GM21515 (cell line): Measurements from ENCODE around the gene DENND4A.
A peak's percentile ranks its signal among the peaks of the same experiment; 100 is the strongest.

Experiments
- ATAC-seq: cut with Tn5 transposase; IDR thresholded peaks from one replicate; pipeline ENCODE4 v1.9.1; 2021; ENCODE audit not compliant: unreplicated experiment

The DENND4A gene

GRCh38 chr15:65792138-65792987 lies at the start of gene DENND4A:
DENND4A (minus strand) TSS chr15:65792293; CDS start chr15:65756450, 35,843 bp downstream.
- ATAC-seq, result peak; percentile 76

GRCh38 chr15:65841121-65841930 lies 49.2 kb upstream of the DENND4A start:
- ATAC-seq, result no peak

GRCh38 chr15:65839985-65840384 lies 47.9 kb upstream of the DENND4A start:
- ATAC-seq, result no peak

GRCh38 chr15:65839354-65839901 lies 47.3 kb upstream of the DENND4A start:
- ATAC-seq, result no peak

- ATAC-seq, result no peak
Measured at GRCh38 chr15:65837301-65838294, 45.5 kb upstream of the DENND4A start.

GRCh38 chr15:65836665-65837064 lies 44.6 kb upstream of the DENND4A start:
- ATAC-seq, result no peak

GRCh38 chr15:65835447-65835846 lies 43.4 kb upstream of the DENND4A start:
- no peak for ATAC-seq

GRCh38 chr15:65834603-65835282 lies 42.6 kb upstream of the DENND4A start:
- no peak for ATAC-seq

GRCh38 chr15:65833501-65834205 lies 41.6 kb upstream of the DENND4A start:
- ATAC-seq, result no peak

GRCh38 chr15:65832549-65833364 lies 40.7 kb upstream of the DENND4A start:
- ATAC-seq, result no peak

- ATAC-seq, result no peak
Measured at GRCh38 chr15:65829130-65829764, 37.2 kb upstream of the DENND4A start.

- ATAC-seq, result no peak
Measured at GRCh38 chr15:65828585-65828984, 36.5 kb upstream of the DENND4A start.

- no peak for ATAC-seq
Measured at GRCh38 chr15:65827065-65827464, 35.0 kb upstream of the DENND4A start.

GRCh38 chr15:65824941-65825544 lies 33.0 kb upstream of the DENND4A start:
- no peak for ATAC-seq

GRCh38 chr15:65824031-65824743 lies 32.1 kb upstream of the DENND4A start:
- ATAC-seq, result no peak

- ATAC-seq, result no peak
Measured at GRCh38 chr15:65822316-65822715, 30.2 kb upstream of the DENND4A start.

GRCh38 chr15:65821070-65821469 lies 29.0 kb upstream of the DENND4A start:
- peak; percentile 39 for ATAC-seq
